Measurements from ENCODE around the gene CECR2.

Gene CECR2

DNA sequence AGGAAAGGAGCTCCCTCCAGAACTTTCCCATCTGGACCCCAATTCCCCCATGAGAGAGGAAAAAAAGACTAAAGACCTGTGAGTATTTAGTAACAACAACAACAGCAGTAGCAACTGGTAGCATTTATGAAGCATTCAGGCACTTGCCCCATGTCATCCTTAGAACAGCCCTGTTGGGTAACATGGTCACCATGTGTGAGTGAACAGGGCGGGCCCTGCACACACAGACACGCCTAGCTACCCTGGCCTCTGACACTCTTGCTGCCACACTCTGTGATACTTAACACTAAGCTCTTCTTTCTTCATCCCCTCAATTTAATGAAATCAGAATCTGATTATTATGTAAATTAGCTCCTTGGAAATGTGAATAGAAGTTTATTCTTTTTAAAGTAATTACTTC is 167.9 kb downstream of the CECR2 start:
- no peaks in the 10 kb centered on the region for H3K79me2 ChIP-seq (ENCODE audit: insufficient read depth, low read length)
- no peak overlapping the region for H3K4me2 ChIP-seq (ENCODE audit: low read length)
- no peak overlapping the region for H3K4me3 ChIP-seq (ENCODE audit: low read depth, low read length, poor library complexity, severe bottlenecking)
- no peaks in the 10 kb centered on the region for H3K9me2 ChIP-seq (ENCODE audit: low read depth, low read length)
- H3K9ac ChIP-seq (ENCODE audit: low read length): no peak overlapping the region
- H4K20me1 ChIP-seq (ENCODE audit: insufficient read depth, low read length): no peaks in the 10 kb centered on the region
- no peak overlapping the region for H3K27ac ChIP-seq (ENCODE audit: low read depth, low read length, poor library complexity, severe bottlenecking)
- H3K27me3 ChIP-seq (ENCODE audit: insufficient read depth, low read length): no peaks in the 10 kb centered on the region
- TF ChIP-seq, protein P1, sequence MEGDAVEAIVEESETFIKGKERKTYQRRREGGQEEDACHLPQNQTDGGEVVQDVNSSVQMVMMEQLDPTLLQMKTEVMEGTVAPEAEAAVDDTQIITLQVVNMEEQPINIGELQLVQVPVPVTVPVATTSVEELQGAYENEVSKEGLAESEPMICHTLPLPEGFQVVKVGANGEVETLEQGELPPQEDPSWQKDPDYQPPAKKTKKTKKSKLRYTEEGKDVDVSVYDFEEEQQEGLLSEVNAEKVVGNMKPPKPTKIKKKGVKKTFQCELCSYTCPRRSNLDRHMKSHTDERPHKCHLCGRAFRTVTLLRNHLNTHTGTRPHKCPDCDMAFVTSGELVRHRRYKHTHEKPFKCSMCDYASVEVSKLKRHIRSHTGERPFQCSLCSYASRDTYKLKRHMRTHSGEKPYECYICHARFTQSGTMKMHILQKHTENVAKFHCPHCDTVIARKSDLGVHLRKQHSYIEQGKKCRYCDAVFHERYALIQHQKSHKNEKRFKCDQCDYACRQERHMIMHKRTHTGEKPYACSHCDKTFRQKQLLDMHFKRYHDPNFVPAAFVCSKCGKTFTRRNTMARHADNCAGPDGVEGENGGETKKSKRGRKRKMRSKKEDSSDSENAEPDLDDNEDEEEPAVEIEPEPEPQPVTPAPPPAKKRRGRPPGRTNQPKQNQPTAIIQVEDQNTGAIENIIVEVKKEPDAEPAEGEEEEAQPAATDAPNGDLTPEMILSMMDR (IDR thresholded peaks at IDR 0.05; ENCODE audit: low read length): no peak
- no peak for TF ChIP-seq EZH2 (IDR thresholded peaks at IDR 0.05; ENCODE audit: borderline replicate concordance, low read length)
- H3F3A ChIP-seq (ENCODE audit: insufficient read depth, low read length): no peaks in the 10 kb centered on the region
- no peaks in the 10 kb centered on the region for H3K4me1 ChIP-seq (ENCODE audit: insufficient read depth, low read length, severe bottlenecking)
- H3K9me3 ChIP-seq (ENCODE audit: low read length): no peaks in the 10 kb centered on the region
- no peak overlapping the region for H2AFZ ChIP-seq (ENCODE audit: low read length)
- H3K36me3 ChIP-seq (ENCODE audit: insufficient read depth, low read length): no peaks in the 10 kb centered on the region

DNA sequence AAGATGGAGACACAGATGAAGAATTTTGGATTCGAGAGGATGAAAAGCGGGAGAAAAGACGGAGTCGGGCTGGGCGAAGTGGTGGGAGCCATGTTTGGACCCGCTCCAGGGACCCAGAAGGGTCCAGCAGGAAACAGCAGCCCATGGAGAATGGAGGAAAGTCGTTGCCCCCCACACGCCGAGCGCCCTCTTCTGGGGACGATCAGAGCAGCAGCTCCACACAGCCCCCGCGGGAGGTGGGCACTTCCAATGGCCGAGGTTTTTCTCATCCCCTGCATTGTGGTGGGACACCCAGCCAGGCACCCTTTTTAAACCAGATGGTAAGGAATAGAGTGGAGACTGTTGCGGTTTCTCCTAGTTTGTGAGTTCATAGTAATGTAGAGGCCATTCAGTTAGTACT is 171.2 kb downstream of the CECR2 start:
- no peaks in the 10 kb centered on the region for H3K9me2 ChIP-seq (ENCODE audit: low read depth, low read length)
- no peak overlapping the region for H3K27ac ChIP-seq (ENCODE audit: low read depth, low read length, poor library complexity, severe bottlenecking)
- H3K4me1 ChIP-seq (ENCODE audit: insufficient read depth, low read length, severe bottlenecking): no peaks in the 10 kb centered on the region
- no peak overlapping the region for H3K4me2 ChIP-seq (ENCODE audit: low read length)
- no peak overlapping the region for H3K4me3 ChIP-seq (ENCODE audit: low read depth, low read length, poor library complexity, severe bottlenecking)
- H3K27me3 ChIP-seq (ENCODE audit: insufficient read depth, low read length): no peaks in the 10 kb centered on the region
- no peaks in the 10 kb centered on the region for H3F3A ChIP-seq (ENCODE audit: insufficient read depth, low read length)
- H3K79me2 ChIP-seq (ENCODE audit: insufficient read depth, low read length): no peaks in the 10 kb centered on the region
- TF ChIP-seq EZH2 (IDR thresholded peaks at IDR 0.05; ENCODE audit: borderline replicate concordance, low read length): no peak
- TF ChIP-seq, protein P1 (IDR thresholded peaks at IDR 0.05; ENCODE audit: low read length): peak; percentile 66
- no peaks in the 10 kb centered on the region for H3K36me3 ChIP-seq (ENCODE audit: insufficient read depth, low read length)
- no peak overlapping the region for H3K9ac ChIP-seq (ENCODE audit: low read length)
- no peaks in the 10 kb centered on the region for H4K20me1 ChIP-seq (ENCODE audit: insufficient read depth, low read length)
- H3K9me3 ChIP-seq (ENCODE audit: low read length): no peaks in the 10 kb centered on the region
- no peak overlapping the region for H2AFZ ChIP-seq (ENCODE audit: low read length)

DNA sequence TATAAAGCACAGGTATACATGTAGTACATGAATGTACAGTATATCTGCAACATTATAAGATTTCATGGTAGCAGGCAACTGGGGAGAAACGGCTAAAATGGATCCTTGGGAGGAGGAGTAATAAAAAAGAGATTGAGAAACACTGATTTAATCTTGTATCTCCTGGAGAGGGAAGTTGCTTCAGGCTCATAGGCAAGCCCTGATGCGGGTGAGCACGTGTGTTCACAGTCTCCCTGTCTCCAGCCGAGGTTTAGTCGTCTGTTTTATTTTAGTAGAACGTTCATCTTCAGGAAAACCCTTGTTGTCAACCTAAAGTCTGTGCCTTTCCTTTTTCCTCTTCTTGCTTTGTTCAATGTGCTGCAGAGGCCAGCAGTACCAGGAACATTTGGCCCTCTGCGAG is 172.2 kb downstream of the CECR2 start:
- Histone ChIP-seq H3K79me2 (ENCODE audit: insufficient read depth, low read length) (no peaks in the 10 kb centered on the region), H3K9me2 (ENCODE audit: low read depth, low read length) (no peaks in the 10 kb centered on the region), H3K9ac (ENCODE audit: low read length) (no peak overlapping the region), H3K4me1 (ENCODE audit: insufficient read depth, low read length, severe bottlenecking) (no peaks in the 10 kb centered on the region), H3K36me3 (ENCODE audit: insufficient read depth, low read length) (no peaks in the 10 kb centered on the region), H3K4me2 (ENCODE audit: low read length) (no peak overlapping the region), H4K20me1 (ENCODE audit: insufficient read depth, low read length) (no peaks in the 10 kb centered on the region), H3F3A (ENCODE audit: insufficient read depth, low read length) (no peaks in the 10 kb centered on the region), H3K27me3 (ENCODE audit: insufficient read depth, low read length) (no peaks in the 10 kb centered on the region), H3K27ac (ENCODE audit: low read depth, low read length, poor library complexity, severe bottlenecking) (no peak overlapping the region), H2AFZ (ENCODE audit: low read length) (no peak overlapping the region), H3K4me3 (ENCODE audit: low read depth, low read length, poor library complexity, severe bottlenecking) (no peak overlapping the region), H3K9me3 (ENCODE audit: low read length) (no peaks in the 10 kb centered on the region)
- TF ChIP-seq EZH2 (IDR thresholded peaks at IDR 0.05; ENCODE audit: borderline replicate concordance, low read length): no peak
- TF ChIP-seq, protein P1 (IDR thresholded peaks at IDR 0.05; ENCODE audit: low read length): no peak
